Smooth muscle cell (in vitro differentiated cells): ENCODE data around the gene PEF1. TPM values are rescaled to one million over a fixed set of nuclear protein-coding genes. Genes with fewer than 3 reads are reported as not detected.
A peak's percentile ranks its signal among the peaks of the same experiment; 100 is the strongest.

Experiments used
- DNase-seq: peaks from one replicate; lab custom pipeline; 2025; ENCODE audit not compliant: unreplicated experiment; lab: John Stamatoyannopoulos, UW
- H2AFZ ChIP-seq: fragments of 200-600 bp; sonication (generic); 2 replicates; pipeline ENCODE4 v1.6.0; 2016; ENCODE audit warnings: antibody characterized with exemption, low read depth, mild to moderate bottlenecking
- H3F3A ChIP-seq: fragments of 200-600 bp; sonication (generic); 2 replicates; pipeline ENCODE4 v1.6.0; 2017; ENCODE audit warnings: antibody characterized with exemption, low read depth
- H3K27ac ChIP-seq: fragments of 200-600 bp; sonication (generic); 2 replicates; pipeline ENCODE4 v1.5.1; 2016; ENCODE audit warnings: low read depth, mild to moderate bottlenecking
- H3K27me3 ChIP-seq: fragments of 200-600 bp; sonication (generic); 2 replicates; pipeline ENCODE4 v1.6.1; 2016; ENCODE audit warnings: low read depth, mild to moderate bottlenecking
- H3K36me3 ChIP-seq: fragments of 200-600 bp; sonication (generic); 2 replicates; pipeline ENCODE4 v1.5.1; 2016; ENCODE audit warnings: low read depth
- H3K4me1 ChIP-seq: fragments of 200-600 bp; sonication (generic); 2 replicates; pipeline ENCODE4 v1.5.1; 2016; ENCODE audit warnings: low read depth
- H3K4me2 ChIP-seq: fragments of 200-600 bp; sonication (generic); 2 replicates; pipeline ENCODE4 v1.6.0; 2016; ENCODE audit warnings: mild to moderate bottlenecking
- H3K4me3 ChIP-seq: fragments of 200-600 bp; sonication (generic); 2 replicates; pipeline ENCODE4 v1.5.1; 2016; ENCODE audit warnings: mild to moderate bottlenecking
- H3K79me2 ChIP-seq: fragments of 200-600 bp; sonication (generic); 2 replicates; pipeline ENCODE4 v1.6.0; 2016; ENCODE audit warnings: low read depth, mild to moderate bottlenecking
- H3K9ac ChIP-seq: fragments of 200-600 bp; sonication (generic); 2 replicates; pipeline ENCODE4 v1.6.0; 2016; ENCODE audit warnings: low read depth
- H3K9me3 ChIP-seq: fragments of 200-600 bp; sonication (generic); replicated peaks from 2 replicates; pipeline ENCODE4 v1.5.1; 2016; ENCODE audit warnings: low read depth
- H4K20me1 ChIP-seq: fragments of 200-600 bp; sonication (generic); 2 replicates; pipeline ENCODE4 v1.6.0; 2016; ENCODE audit warnings: low read depth
- CTCF ChIP-seq: fragments of 200-600 bp; sonication (generic); IDR thresholded peaks from 2 replicates; pipeline ENCODE4 v1.5.1; 2017; ENCODE audit warnings: borderline replicate concordance, mild to moderate bottlenecking, antibody characterized with exemption; ENCODE audit not compliant: insufficient read depth, poor library complexity, severe bottlenecking
- WGBS: methylation state at CpG from one replicate; pipeline ENCODE4 v1.1.7; 2016; ENCODE audit warnings: low lambda C conversion rate; 5-methylcytosine and 5-hydroxymethylcytosine counted together
- polyA plus RNA-seq: library from polyadenylated mRNA; unstranded; fragments of >200 nt; fragmentation: Nextera tagmentation; extraction: Ambion mirVana; gene quantifications from 2 replicates; pipeline ENCODE4 v1.2.1, GENCODE V29; 2016
- total RNA-seq: library from RNA; depleted of rRNA; stranded (reverse); fragments of >200 nt; gene quantifications from 2 replicates; pipeline ENCODE4 v1.2.3, GENCODE V29; 2014

Gene PEF1
- total and polyA plus RNA-seq, 2 experiments from 2014 or later: 61.4 to 77.1 TPM

- peak overlapping the region; percentile 3 for H3K27ac ChIP-seq
Observed at GRCh38 chr1:31646259-31646960, 1.7 kb upstream of the PEF1 start.

GRCh38 chr1:31645274-31645568 lies 545 bp upstream of the PEF1 start:
- no peaks in the 10 kb centered on the region for H3K36me3 ChIP-seq
- H3K9ac ChIP-seq: peak overlapping the region; percentile 97
- no peaks in the 10 kb centered on the region for H4K20me1 ChIP-seq
- peaks cover 29% of the 10 kb centered on the region for H3K79me2 ChIP-seq
- H3K4me2 ChIP-seq: peak overlapping the region; percentile 97
- H3F3A ChIP-seq: peaks cover 12% of the 10 kb centered on the region
- 3% methylated on average over 11 of the region's 11 CpGs for WGBS
- H3K4me1 ChIP-seq: peaks cover 12% of the 10 kb centered on the region
- H3K9me3 ChIP-seq: no peaks in the 10 kb centered on the region
- no peak for DNase-seq
- no peaks in the 10 kb centered on the region for H3K27me3 ChIP-seq
- H3K4me3 ChIP-seq: peak overlapping the region; percentile 78
- TF ChIP-seq CTCF: no peak
- peak overlapping the region; percentile 95 for H3K27ac ChIP-seq
- peak overlapping the region; percentile 76 for H2AFZ ChIP-seq

More at GRCh38 chr1:31646259-31646960, 1.7 kb upstream of the PEF1 start:
- 94% methylated on average over 4 of the region's 4 CpGs for WGBS
- H3K36me3 ChIP-seq: no peaks in the 10 kb centered on the region
- H4K20me1 ChIP-seq: no peaks in the 10 kb centered on the region
- no peak overlapping the region for H3K4me2 ChIP-seq
- no peaks in the 10 kb centered on the region for H3K27me3 ChIP-seq
- no peak overlapping the region for H2AFZ ChIP-seq
- no peaks in the 10 kb centered on the region for H3K9me3 ChIP-seq
- H3K9ac ChIP-seq: no peak overlapping the region
- H3F3A ChIP-seq: peaks cover 15% of the 10 kb centered on the region
- no peak for DNase-seq
- no peak for TF ChIP-seq CTCF
- H3K79me2 ChIP-seq: peaks cover 27% of the 10 kb centered on the region
- H3K4me1 ChIP-seq: peaks cover 12% of the 10 kb centered on the region
- no peak overlapping the region for H3K4me3 ChIP-seq

GRCh38 chr1:31643976-31644559 lies 608 bp downstream of the PEF1 start:
- Histone ChIP-seq H3K9ac (peak overlapping the region; percentile 97), H2AFZ (peak overlapping the region; percentile 76), H3F3A (peaks cover 19% of the 10 kb centered on the region), H4K20me1 (peaks cover 5% of the 10 kb centered on the region), H3K4me2 (peak overlapping the region; percentile 97), H3K36me3 (no peaks in the 10 kb centered on the region), H3K27ac (peak overlapping the region; percentile 95), H3K4me3 (peak overlapping the region; percentile 78), H3K79me2 (peaks cover 32% of the 10 kb centered on the region), H3K27me3 (no peaks in the 10 kb centered on the region), H3K9me3 (no peaks in the 10 kb centered on the region), H3K4me1 (peaks cover 19% of the 10 kb centered on the region)
- TF ChIP-seq CTCF: no peak
- no peak for DNase-seq
- WGBS: 8% methylated on average over 18 of the region's 18 CpGs
